HEK293T (cell line): ENCODE results near the gene OSTM1.
"Not testable (repeated sequence)": the region's sequence is repeated elsewhere in the genome, so short reads cannot be mapped to it uniquely, and the experiment has no call there.

ENCODE experiments used
- CTCF ChIA-PET: fragments of 350-600 bp; formaldehyde crosslinking; extraction: SDS; loops from one replicate; lab custom pipeline; 2021; ENCODE audit warnings: antibody characterized with exemption, inconsistent platforms; lab: Yijun Ruan, JAX
- POLR2A ChIA-PET: fragments of 350-600 bp; formaldehyde crosslinking; extraction: SDS; loops from one replicate; lab custom pipeline; 2020; ENCODE audit warnings: antibody characterized with exemption, inconsistent platforms; lab: Yijun Ruan, JAX
- DNase-seq: peaks from one replicate; pipeline ENCODE4 v3.0.0; 2012; ENCODE audit warnings: mixed read lengths; ENCODE audit errors: extremely low spot score
- ARNT ChIP-seq: fragments of 450-650 bp; IDR thresholded peaks from 2 replicates; pipeline ENCODE4 v1.6.1; 2017; ENCODE audit warnings: mild to moderate bottlenecking
- BHLHE40 ChIP-seq: fragments of 450-650 bp; IDR thresholded peaks from 2 replicates; pipeline ENCODE4 v1.6.1; 2016; ENCODE audit warnings: mild to moderate bottlenecking, moderate library complexity, borderline replicate concordance
- CTBP1 ChIP-seq: fragments of 450-650 bp; IDR thresholded peaks from 2 replicates; pipeline ENCODE4 v1.6.1; 2016; ENCODE audit warnings: borderline replicate concordance
- ELF4 ChIP-seq: fragments of 450-650 bp; IDR thresholded peaks from 2 replicates; pipeline ENCODE4 v1.6.1; 2017; ENCODE audit warnings: antibody characterized with exemption
- FOXA1 ChIP-seq: fragments of 450-650 bp; IDR thresholded peaks from 2 replicates; pipeline ENCODE4 v1.6.1; 2016; ENCODE audit warnings: mild to moderate bottlenecking
- FOXK2 ChIP-seq: fragments of 450-650 bp; IDR thresholded peaks from 2 replicates; pipeline ENCODE4 v1.6.1; 2016; ENCODE audit warnings: mild to moderate bottlenecking
- FOXM1 ChIP-seq: fragments of 450-650 bp; IDR thresholded peaks from 2 replicates; pipeline ENCODE4 v1.6.1; 2017; ENCODE audit warnings: mild to moderate bottlenecking, borderline replicate concordance
- HDGF ChIP-seq: fragments of 450-650 bp; IDR thresholded peaks from 2 replicates; pipeline ENCODE4 v1.6.1; 2017; ENCODE audit warnings: antibody characterized with exemption, borderline replicate concordance
- L3MBTL2 ChIP-seq: fragments of 450-650 bp; conservative IDR thresholded peaks from 2 replicates; pipeline ENCODE4 v1.6.1; 2016; ENCODE audit warnings: mild to moderate bottlenecking
- LEF1 ChIP-seq: fragments of 450-650 bp; IDR thresholded peaks from 2 replicates; pipeline ENCODE4 v1.6.1; 2017; ENCODE audit warnings: mild to moderate bottlenecking, borderline replicate concordance
- NFRKB ChIP-seq: fragments of 450-650 bp; IDR thresholded peaks from 2 replicates; pipeline ENCODE4 v1.6.1; 2016; ENCODE audit warnings: mild to moderate bottlenecking, moderate library complexity
- SP1 ChIP-seq: fragments of 450-650 bp; IDR thresholded peaks from 2 replicates; pipeline ENCODE4 v1.6.1; 2017
- SUZ12 ChIP-seq: fragments of 450-650 bp; IDR thresholded peaks from 2 replicates; pipeline ENCODE4 v1.6.1; 2016; ENCODE audit warnings: mild to moderate bottlenecking
- TARDBP ChIP-seq: fragments of 450-650 bp; IDR thresholded peaks from 2 replicates; pipeline ENCODE4 v1.6.1; 2016
- ZNF384 ChIP-seq: fragments of 450-650 bp; IDR thresholded peaks from 2 replicates; pipeline ENCODE4 v1.6.1; 2016
- TF ChIP-seq, protein P1 (sequence below): fragments of 450-650 bp; IDR thresholded peaks from 2 replicates; pipeline ENCODE4 v1.6.1; 2016

OSTM1 gene

DNA sequence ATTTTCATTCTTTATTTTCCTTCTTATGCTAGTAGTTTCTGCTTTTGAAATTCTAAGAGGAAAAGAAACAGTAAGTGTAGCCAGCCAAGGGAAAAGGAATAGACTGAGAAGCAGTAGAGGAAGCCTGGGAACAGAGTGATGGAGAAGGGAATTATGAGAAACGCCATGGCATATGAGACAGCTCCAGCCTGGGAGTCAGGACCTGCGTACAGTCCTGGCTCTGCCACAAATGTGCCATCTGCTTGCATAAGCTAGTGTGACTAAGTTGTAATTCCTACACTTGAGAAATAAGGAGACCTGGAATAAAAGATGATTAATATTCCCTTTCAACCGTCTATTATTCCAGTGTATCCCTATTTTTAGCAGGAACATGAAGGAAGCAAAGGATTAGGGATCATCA is 47.5 kb downstream of the OSTM1 start:
- POLR2A ChIA-PET = no interaction called here
- no peak for TF ChIP-seq BHLHE40
- TF ChIP-seq NFRKB = no peak
- no peak for TF ChIP-seq SP1
- TF ChIP-seq HDGF = no peak
- no peak for TF ChIP-seq CTBP1
- no peak for TF ChIP-seq L3MBTL2
- no peak for TF ChIP-seq ZNF384
- TF ChIP-seq, protein P1, sequence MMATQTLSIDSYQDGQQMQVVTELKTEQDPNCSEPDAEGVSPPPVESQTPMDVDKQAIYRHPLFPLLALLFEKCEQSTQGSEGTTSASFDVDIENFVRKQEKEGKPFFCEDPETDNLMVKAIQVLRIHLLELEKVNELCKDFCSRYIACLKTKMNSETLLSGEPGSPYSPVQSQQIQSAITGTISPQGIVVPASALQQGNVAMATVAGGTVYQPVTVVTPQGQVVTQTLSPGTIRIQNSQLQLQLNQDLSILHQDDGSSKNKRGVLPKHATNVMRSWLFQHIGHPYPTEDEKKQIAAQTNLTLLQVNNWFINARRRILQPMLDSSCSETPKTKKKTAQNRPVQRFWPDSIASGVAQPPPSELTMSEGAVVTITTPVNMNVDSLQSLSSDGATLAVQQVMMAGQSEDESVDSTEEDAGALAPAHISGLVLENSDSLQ = no peak
- TF ChIP-seq ELF4 = no peak
- TF ChIP-seq ARNT = no peak
- TF ChIP-seq FOXA1 = no peak
- no peak for TF ChIP-seq FOXK2
- TF ChIP-seq LEF1 = no peak
- TF ChIP-seq FOXM1 = no peak
- TF ChIP-seq TARDBP = no peak
- no peak for TF ChIP-seq SUZ12
- CTCF ChIA-PET = interaction anchor here (0.7 kb wide), 1 partner anchor 509 kb away, joined by 3 read pairs; no protein-coding TSS in a partner anchor
- no peak for DNase-seq

DNA sequence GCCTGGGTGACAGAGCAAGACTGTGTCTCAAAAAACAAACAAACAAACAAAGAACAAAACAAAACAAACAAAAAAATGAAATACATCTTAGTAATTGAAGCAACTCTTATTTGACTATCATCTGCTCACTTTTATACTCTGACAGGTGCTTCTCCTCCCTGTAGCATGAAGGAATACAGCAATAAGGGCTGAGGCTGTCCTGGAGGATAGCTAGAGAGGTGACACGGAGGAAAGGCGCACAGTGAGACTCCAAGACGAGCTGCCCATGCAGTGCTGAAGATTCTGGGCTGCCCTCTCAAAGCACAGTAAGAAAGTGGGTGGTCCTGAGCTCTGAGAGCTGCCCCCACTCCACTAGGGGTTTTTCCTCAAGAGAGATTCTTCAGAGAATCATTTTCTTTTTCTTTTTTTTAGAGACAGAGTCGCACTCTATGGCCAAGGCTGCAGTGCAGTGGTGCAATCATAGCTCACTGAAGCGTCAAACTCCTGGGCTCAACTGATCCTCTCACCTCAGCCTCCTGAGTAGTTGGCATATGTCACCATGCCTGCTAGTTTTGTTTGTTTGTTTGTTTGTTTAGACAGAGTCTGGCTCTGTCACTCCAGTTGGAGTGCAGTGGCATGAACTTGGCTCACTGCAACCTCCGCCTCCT is 50.0 kb downstream of the OSTM1 start:
- TF ChIP-seq ARNT (no peak), SUZ12 (no peak), FOXA1 (no peak), CTBP1 (no peak), FOXK2 (no peak), L3MBTL2 (no peak), NFRKB (no peak), BHLHE40 (no peak), TARDBP (no peak), HDGF (no peak), SP1 (no peak), ELF4 (no peak), ZNF384 (no peak), FOXM1 (no peak), LEF1 (no peak)
- TF ChIP-seq, protein P1 = no peak
- DNase-seq = no peak
- POLR2A ChIA-PET = no interaction called here
- CTCF ChIA-PET = no interaction called here

DNA sequence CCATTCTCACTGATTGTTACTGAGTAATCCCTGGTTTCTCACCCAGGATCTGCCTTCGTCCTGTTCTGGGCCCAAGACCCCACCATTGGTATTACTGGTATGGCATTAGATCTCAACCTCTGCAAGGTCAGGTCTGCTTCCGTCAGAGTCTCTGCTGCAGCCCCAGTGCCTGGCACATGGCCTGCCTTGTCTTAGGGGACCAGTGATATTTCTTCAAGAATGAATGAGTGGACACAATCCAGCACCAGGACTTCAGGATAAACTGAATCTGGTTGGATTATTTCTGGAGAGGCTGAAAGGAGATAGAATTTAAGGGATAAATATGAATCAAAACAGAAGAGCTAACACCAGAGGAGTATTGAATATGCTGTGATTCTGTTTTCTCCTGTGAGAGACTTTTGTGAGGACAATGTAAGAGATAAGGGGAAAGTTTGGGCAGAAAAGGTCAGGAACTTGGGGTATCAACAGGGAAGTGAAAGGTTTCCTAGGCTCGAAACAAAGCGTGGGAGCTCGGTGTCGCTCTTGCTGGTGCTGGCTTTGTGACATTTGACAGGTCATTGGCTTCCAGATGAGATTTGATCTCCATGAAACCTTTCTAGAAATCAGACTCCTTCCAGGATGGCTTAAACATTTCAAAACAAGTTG is 53.9 kb downstream of the OSTM1 start:
- TF ChIP-seq FOXA1 = no peak
- TF ChIP-seq NFRKB = no peak
- no peak for TF ChIP-seq BHLHE40
- no peak for TF ChIP-seq L3MBTL2
- no peak for TF ChIP-seq SP1
- TF ChIP-seq, protein P1 = no peak
- TF ChIP-seq SUZ12 = no peak
- TF ChIP-seq HDGF = no peak
- TF ChIP-seq ARNT = no peak
- TF ChIP-seq CTBP1 = no peak
- TF ChIP-seq FOXK2 = no peak
- no peak for TF ChIP-seq TARDBP
- TF ChIP-seq LEF1 = no peak
- TF ChIP-seq FOXM1 = no peak
- POLR2A ChIA-PET = no interaction called here

DNA sequence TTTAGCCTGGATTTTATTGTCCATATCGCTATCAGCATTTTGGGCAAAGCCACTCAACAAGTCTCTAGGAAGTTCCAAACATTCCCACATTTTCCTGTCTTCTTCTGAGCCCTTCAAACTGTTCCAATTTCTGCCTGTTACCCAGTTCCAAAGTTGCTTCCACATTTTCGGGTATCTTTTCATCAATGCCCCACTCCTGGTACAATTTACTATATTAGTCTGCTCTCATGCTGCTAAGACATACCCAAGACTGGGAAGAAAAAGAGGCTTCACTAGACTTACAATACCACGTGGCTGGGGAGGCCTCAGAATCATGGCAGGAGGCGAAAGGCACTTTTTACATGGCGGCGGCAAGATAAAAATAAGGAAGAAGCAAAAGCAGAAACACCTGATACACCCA is 58.3 kb downstream of the OSTM1 start:
- POLR2A ChIA-PET, CTCF ChIA-PET, DNase-seq: not testable (repeated sequence)

More for the DNA sequence above, 53.9 kb downstream of the OSTM1 start:
- CTCF ChIA-PET = no interaction called here
- DNase-seq = no peak

DNA sequence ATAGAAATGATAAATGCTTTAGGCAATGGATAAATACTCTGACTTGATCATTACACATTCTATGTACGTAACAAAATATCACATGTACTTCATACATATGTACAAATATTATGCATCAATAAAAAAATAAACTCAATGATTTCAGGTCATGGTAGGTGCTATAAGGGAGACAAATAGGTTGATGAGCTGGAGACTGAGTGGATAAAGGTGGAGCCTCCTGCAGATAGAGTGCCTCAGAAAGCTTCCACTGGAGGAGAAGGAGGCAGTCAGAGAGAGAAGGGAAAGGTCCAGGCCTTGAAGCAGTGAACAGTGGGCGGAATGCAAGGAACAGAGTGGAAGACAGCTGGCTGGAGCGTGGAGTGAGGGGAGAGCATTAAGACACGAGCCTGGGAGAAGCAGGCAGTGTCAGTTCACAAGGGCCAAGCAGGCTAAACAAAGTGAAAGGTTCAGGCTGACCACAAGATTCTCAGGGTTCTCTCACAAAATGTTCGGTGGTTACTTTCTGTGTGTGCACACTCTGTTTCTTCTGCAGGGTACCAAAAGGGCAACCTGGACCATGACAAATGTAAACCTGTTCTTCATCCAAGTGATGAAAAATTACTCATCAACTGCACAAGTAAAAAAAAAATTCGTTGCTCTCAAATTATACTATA is 60.6 kb downstream of the OSTM1 start:
- ChIA-PET CTCF (no interaction called here), POLR2A (no interaction called here)
- TF ChIP-seq NFRKB = no peak
- no peak for TF ChIP-seq BHLHE40
- no peak for TF ChIP-seq SUZ12
- TF ChIP-seq CTBP1 = no peak
- TF ChIP-seq FOXM1 = no peak
- TF ChIP-seq ARNT = no peak
- TF ChIP-seq SP1 = no peak
- TF ChIP-seq ZNF384 = no peak
- TF ChIP-seq HDGF = no peak
- TF ChIP-seq ELF4 = no peak
- TF ChIP-seq FOXK2 = no peak
- TF ChIP-seq FOXA1 = no peak
- no peak for TF ChIP-seq TARDBP
- DNase-seq = no peak

DNA sequence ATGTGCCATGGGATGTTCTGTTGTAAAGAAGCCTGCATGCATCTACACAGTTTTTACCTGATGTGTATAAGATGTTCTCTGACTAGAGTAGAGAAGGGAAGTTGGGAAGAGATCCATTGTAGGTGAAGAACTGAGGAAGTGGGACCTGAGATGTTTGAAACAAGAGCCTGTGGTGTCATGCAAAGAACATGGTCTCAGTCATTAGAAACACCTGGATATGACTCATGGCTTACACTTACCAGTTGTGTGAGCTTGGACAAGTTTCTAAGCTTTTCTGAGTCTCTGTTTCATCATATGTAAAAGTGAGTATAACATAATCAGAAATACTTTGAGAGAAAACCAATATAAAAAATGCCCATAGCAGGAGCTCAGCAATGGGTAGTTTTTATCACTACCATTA is 64.6 kb downstream of the OSTM1 start:
- no peak for TF ChIP-seq ZNF384
- TF ChIP-seq HDGF = no peak
- no peak for TF ChIP-seq ARNT
- CTCF ChIA-PET = no interaction called here
- POLR2A ChIA-PET = no interaction called here
- DNase-seq = no peak

DNA sequence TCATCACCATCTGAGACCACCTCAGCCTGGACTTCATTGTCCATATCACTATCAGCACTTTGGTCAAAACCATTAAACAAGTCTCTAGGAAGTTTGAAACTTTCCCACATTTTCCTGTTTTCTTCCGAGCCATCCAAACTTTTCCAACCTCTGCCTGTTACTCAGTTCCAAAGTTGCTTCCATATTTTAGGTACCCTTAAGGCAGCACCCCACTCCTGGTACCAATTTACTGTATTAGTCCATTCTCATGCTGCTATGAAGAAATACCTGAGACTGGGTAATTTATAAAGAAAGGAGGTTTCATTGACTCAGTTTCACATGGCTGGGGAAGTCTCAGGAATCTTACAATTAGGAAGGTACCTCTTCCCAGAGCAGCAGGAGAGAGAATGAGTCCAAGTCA is 65.3 kb downstream of the OSTM1 start:
- POLR2A ChIA-PET, DNase-seq, CTCF ChIA-PET: not testable (repeated sequence)
